Ishikawa (cell line): ENCODE results near the gene COX7C.

Experiments used
- CEBPB ChIP-seq: IDR thresholded peaks from 2 replicates; pipeline ENCODE4 v1.6.1; 2012
- CREB1 ChIP-seq: IDR thresholded peaks from 2 replicates; pipeline ENCODE4 v1.6.1; 2012; ENCODE audit warnings: low read depth
- EGR1 ChIP-seq: IDR thresholded peaks from 2 replicates; pipeline ENCODE4 v1.6.1; 2012
- FOXM1 ChIP-seq: IDR thresholded peaks from 2 replicates; pipeline ENCODE4 v1.6.1; 2012; ENCODE audit warnings: low read depth, borderline replicate concordance
- MAX ChIP-seq: IDR thresholded peaks from 2 replicates; pipeline ENCODE4 v1.6.1; 2012
- RAD21 ChIP-seq: IDR thresholded peaks from 2 replicates; pipeline ENCODE4 v1.6.1; 2012; ENCODE audit warnings: low read depth
- REST ChIP-seq: IDR thresholded peaks from 2 replicates; pipeline ENCODE4 v1.6.1; 2012; ENCODE audit warnings: low read depth, mild to moderate bottlenecking
- TAF1 ChIP-seq: IDR thresholded peaks from 2 replicates; pipeline ENCODE4 v1.6.1; 2012; ENCODE audit warnings: low read depth, mild to moderate bottlenecking
- USF1 ChIP-seq: IDR thresholded peaks from 2 replicates; pipeline ENCODE4 v1.6.1; 2012
- YY1 ChIP-seq: IDR thresholded peaks from 2 replicates; pipeline ENCODE4 v1.6.1; 2012; ENCODE audit warnings: low read depth
- ZBTB7A ChIP-seq: IDR thresholded peaks from 2 replicates; pipeline ENCODE4 v1.6.1; 2012; ENCODE audit warnings: low read depth

The COX7C gene

GRCh38 chr5:86665984-86666760, 48.4 kb downstream of the COX7C start:
- TF ChIP-seq USF1 (no peak), RAD21 (no peak), TAF1 (no peak)

- TF ChIP-seq YY1: no peak
- no peak for TF ChIP-seq FOXM1
- no peak for TF ChIP-seq MAX
- no peak for TF ChIP-seq REST
- no peak for TF ChIP-seq USF1
- no peak for TF ChIP-seq ZBTB7A
- no peak for TF ChIP-seq RAD21
- no peak for TF ChIP-seq CEBPB
- no peak for TF ChIP-seq CREB1
- no peak for TF ChIP-seq TAF1
- no peak for TF ChIP-seq EGR1
Measured at GRCh38 chr5:86666981-86667380, 49.2 kb downstream of the COX7C start.
